GM19324 (cell line): ENCODE results near the gene SLC2A2.

ENCODE experiments used
- ATAC-seq: cut with Tn5 transposase; IDR thresholded peaks from one replicate; pipeline ENCODE4 v1.9.1; 2021; ENCODE audit warnings: mild to moderate bottlenecking, moderate library complexity; ENCODE audit not compliant: unreplicated experiment, low FRiP score

SLC2A2 gene

DNA sequence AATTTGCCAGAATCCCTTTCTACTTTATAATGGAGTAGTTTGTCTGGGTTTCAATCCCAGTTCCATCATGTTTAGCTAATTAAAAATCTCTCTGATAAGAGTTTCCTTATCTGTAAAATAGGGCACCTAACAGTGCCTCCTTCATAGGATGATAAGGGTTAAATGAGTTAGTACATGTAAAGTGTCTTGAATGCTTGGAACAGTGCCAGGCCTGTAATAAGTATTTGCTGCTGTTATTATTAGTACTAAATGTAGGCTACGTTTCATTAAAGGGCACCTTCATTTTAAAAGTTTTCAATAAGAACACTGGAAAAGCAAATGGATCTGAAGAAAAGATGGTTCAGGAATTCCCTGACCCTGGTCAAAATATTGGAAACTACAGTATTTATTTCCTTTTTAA, 11.8 kb upstream of the SLC2A2 start:
- ATAC-seq, result no peak

DNA sequence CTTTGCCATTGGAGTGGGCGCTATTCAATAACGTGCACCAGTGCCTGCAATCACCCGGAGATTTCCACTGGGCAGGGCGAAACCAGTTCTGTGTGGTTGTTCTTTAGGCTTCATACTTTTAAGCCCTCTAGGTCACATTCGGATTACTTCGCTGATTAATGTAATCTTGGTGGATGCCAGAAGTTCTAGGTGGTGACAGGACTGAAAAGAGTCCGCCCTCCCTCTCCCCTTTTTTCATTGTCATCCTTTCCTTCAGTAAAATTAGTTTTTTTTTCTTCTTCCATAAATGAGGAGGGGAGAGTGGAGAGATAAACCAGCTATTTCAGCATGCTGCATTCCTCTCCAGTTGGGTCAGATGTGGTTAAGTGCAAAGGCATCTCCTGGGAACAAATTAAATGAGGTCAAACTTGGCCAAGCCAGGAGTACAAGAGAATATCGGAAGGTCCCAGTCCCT, 2.3 kb upstream of the SLC2A2 start:
- ATAC-seq, result no peak

DNA sequence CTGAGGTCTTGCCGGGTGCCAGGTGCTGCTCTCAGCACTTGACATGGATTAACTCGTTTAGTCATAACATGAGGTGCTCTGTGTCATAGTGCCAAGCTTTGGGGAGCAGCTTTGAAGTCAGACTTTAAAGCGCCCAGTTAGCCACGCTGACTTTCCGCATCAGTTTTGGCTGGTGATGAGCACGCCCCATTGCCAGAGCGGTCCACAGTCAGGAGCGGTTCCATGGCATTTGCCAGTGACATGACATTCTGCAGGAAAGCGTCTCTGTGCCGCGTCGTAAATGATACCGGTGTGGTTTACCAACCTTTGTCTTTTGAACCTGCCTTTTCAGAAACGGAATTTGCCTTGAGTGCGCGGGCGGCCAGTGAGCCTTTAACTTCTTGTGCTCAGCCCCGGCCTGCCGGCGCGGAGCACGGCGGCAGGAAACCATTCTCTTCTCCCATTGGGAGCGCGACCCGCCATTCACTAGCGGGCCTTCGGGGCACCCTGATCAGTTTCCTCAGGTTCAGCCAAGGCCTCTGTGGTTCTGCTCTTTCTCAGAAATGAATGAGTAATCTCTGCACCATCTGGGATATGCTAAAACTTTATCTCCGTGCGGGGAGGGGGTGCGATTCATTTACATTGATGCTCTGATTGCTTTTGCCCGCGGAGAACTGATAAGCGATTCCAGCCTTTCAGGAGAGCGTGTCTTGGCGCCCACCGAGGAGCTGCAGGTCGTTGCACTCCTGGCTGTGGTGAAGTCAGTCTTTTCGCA, 1.7 kb upstream of the SLC2A2 start:
- peak; percentile 84 for ATAC-seq

DNA sequence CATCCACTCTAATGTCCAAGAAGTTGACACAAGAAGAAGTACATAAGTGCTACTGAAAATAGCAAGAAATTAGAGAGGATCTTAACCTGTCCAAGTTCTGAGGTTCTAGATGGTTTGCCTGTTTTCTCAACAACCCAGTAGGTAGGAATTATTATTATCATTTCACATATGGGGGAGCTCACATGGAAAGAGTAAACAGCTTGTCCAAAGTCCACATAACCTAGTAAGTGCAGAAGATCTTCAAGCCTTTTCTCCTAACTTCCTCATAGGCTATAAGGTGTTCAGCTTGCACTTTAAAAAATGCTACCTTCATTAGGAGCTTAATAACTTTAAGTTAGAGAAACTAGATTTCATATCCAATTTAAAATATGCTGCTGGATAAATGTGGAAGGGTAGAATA, 3.0 kb downstream of the SLC2A2 start:
- ATAC-seq, result no peak

- ATAC-seq, result no peak
Measured at GRCh38 chr3:171021377-171021776, 5.1 kb downstream of the SLC2A2 start.

DNA sequence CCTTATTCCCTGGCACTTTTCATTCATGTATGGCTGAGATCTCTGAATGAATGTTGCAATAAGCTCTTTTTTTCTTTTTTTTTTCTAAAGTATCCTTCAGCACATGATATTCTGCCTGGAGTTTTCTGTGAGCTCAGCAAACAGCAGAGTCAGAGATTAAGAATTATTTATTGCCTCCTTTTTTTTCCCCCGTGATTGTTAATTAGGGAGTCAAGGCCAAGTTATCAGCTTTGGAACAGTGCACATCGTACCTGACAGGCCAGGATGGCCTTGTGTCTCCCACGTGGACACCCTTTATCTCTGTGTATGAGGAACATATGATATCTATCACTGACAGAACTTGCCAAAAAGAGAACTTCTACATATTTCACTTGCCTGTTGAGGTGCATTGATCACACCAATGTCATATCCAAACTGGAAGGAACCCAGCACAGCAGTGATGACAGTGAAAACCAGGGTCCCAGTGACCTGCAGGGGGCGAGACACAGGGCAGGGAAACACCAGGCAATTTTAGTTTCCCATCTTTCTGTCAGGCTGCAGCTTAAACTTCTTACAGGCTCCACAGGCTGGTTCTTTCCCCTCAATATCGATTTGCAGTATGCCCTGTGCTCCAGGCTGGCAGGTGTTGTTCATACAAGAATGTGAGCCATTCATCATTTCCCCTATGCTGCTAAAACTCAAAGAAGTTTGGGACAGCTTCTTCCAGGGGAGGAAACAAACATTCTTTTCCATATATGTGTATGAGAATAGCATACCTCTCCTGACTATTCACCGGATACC, 8.2 kb downstream of the SLC2A2 start:
- ATAC-seq, result no peak

GRCh38 chr3:171013822-171014748, 12.4 kb downstream of the SLC2A2 start:
- no peak for ATAC-seq

- no peak for ATAC-seq
Measured at GRCh38 chr3:171011873-171012336, 14.6 kb downstream of the SLC2A2 start.

DNA sequence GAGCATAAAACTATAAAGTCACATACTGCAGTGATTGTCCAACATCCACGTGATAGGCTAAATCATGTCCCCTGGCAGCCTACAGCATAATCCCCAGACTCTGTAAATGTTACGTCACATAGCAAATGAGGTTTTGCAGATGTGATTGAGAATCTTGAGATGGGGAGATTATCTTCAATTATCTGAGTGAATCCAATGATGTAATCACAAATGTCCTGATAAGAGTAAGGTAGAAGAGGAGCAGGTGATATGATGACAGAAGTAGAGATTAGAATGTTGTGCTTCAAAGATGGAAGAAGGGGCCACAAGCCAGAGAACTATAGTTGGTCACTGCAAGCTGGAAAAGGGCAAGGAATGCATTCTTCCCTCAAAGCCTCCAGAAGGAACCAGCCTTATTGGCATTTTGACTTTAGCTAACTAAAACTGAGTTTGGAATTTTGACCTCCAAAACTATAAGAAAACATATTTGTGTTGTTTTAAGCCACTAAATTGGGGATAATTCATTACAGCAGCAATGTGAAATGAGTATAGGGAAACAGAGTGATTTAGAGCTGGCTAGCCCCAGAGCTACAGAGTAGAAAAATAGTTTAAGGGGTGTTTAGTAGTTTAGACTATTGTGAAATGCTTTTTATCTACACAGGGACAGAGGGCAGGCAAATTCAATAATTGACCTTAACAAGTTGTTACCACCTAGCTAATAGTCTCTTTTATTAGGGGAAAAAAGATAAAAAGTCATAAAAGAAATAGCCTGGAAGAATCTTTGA, 15.2 kb downstream of the SLC2A2 start:
- ATAC-seq, result no peak

DNA sequence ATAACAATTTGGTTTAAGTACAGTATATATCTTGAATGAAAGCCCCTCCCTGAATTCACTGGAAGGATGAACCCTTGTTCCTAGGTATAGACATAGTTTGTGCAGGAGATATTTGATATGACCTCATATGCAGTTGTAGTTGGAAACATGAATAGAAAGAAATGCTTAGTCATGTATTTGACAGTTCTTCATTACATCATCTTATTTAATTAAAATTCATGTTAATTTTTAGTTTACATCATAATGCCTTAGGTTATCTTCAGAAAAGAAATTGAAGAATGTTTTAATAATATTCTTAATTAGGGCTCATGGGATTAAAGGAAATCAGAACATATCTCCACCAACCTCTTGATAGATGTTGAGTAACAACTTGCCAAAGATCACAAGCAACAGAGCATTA, 19.2 kb downstream of the SLC2A2 start:
- ATAC-seq, result no peak

DNA sequence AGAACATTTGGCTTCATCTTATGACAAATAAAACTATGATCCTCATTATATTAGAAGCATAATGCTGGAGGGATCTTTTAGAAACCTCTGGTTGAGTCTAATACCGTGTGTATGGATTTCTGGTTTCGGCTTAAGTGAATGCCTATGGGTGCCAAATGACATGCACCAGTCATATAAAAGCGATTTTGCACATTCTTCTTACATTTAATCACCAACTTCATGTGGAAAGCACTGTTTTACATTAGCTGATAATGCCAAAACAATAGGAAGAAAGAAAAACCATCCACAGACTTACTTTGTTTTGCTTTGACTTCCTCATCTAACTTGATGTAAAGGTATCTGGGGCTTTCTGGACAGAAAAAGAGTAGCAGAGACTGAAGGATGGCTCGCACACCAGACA, 20.9 kb downstream of the SLC2A2 start:
- ATAC-seq, result no peak

- ATAC-seq, result no peak
Measured at GRCh38 chr3:171001957-171002694, 24.4 kb downstream of the SLC2A2 start.

- ATAC-seq, result no peak
Measured at GRCh38 chr3:171001250-171001893, 25.1 kb downstream of the SLC2A2 start.

- no peak for ATAC-seq
Measured at GRCh38 chr3:171000281-171000680, 26.2 kb downstream of the SLC2A2 start.

GRCh38 chr3:170999737-171000242, 26.7 kb downstream of the SLC2A2 start:
- ATAC-seq, result no peak

GRCh38 chr3:170997961-170998913, 28.3 kb downstream of the SLC2A2 start:
- no peak for ATAC-seq

- ATAC-seq, result no peak
Measured at GRCh38 chr3:170992854-170993253, 33.7 kb downstream of the SLC2A2 start.
